Keratinocyte (primary cell): ENCODE data around the gene RPL32. TPM values are rescaled to one million over a fixed set of nuclear protein-coding genes. Genes with fewer than 3 reads are reported as not detected.
"Not testable (repeated sequence)": the region's sequence is repeated elsewhere in the genome, so short reads cannot be mapped to it uniquely, and the experiment has no call there.

Source experiments
- DNase-seq: peaks from one replicate; pipeline ENCODE4 v3.0.0-alpha.2; 2011; ENCODE audit warnings: low read depth, missing footprints, low spot score
- FAIRE-seq: peaks from 2 replicates; lab custom pipeline; 2011; peaks lifted over from hg19 to GRCh38; lab: Jason Lieb, UNC
- H2AFZ ChIP-seq: 2 replicates; pipeline ENCODE4 v1.6.0; 2012; ENCODE audit warnings: low read length, control low read depth, inconsistent platforms; ENCODE audit not compliant: control insufficient read depth
- H3K27ac ChIP-seq: 2 replicates; pipeline ENCODE4 v1.5.1; 2011; ENCODE audit warnings: low read length; ENCODE audit not compliant: control insufficient read depth, insufficient read depth
- H3K27me3 ChIP-seq: 3 replicates; pipeline ENCODE4 v1.6.0; 2011; ENCODE audit warnings: low read length; ENCODE audit not compliant: control insufficient read depth, insufficient read depth; ENCODE audit errors: extremely low read depth
- H3K36me3 ChIP-seq, 2 experiments: 2 replicates in 1 of 2; 3 replicates in 1 of 2; pipeline ENCODE4 v1.5.1; 2011; ENCODE audit warnings: low read length in 2 of 2, mild to moderate bottlenecking in 1 of 2; ENCODE audit not compliant: control insufficient read depth in 2 of 2, insufficient read depth in 2 of 2; ENCODE audit errors: extremely low read depth in 1 of 2
- H3K4me1 ChIP-seq: 3 replicates; pipeline ENCODE4 v1.5.1; 2011; ENCODE audit warnings: low read length; ENCODE audit not compliant: control insufficient read depth, insufficient read depth; ENCODE audit errors: extremely low read depth
- H3K4me2 ChIP-seq: 3 replicates; pipeline ENCODE4 v1.6.0; 2011; ENCODE audit warnings: low read depth, low read length; ENCODE audit not compliant: control insufficient read depth, insufficient read depth; ENCODE audit errors: extremely low read depth
- H3K4me3 ChIP-seq, 3 experiments: fragments of 200-600 bp in 1 of 3; sonication (generic) in 1 of 3; 2 replicates in 2 of 3; 3 replicates in 1 of 3; pipeline ENCODE4 v1.5.1; 2011 to 2016; ENCODE audit warnings: low read length in 3 of 3, mild to moderate bottlenecking in 3 of 3, control low read depth in 2 of 3, inconsistent platforms in 1 of 3, low read depth in 1 of 3, mixed read lengths in 1 of 3, mixed run types in 1 of 3, moderate library complexity in 1 of 3; ENCODE audit not compliant: control insufficient read depth in 2 of 3, insufficient read depth in 2 of 3; ENCODE audit errors: extremely low read depth in 1 of 3
- H3K79me2 ChIP-seq: 2 replicates; pipeline ENCODE4 v1.6.0; 2012; ENCODE audit warnings: low read length; ENCODE audit not compliant: control insufficient read depth, insufficient read depth
- H3K9ac ChIP-seq: 3 replicates; pipeline ENCODE4 v1.6.0; 2011; ENCODE audit warnings: low read length; ENCODE audit not compliant: control insufficient read depth, insufficient read depth; ENCODE audit errors: extremely low read depth
- H3K9me1 ChIP-seq: 3 replicates; pipeline ENCODE4 v1.6.0; 2011; ENCODE audit warnings: low read length; ENCODE audit not compliant: control insufficient read depth, insufficient read depth; ENCODE audit errors: extremely low read depth
- H3K9me3 ChIP-seq: 2 replicates; pipeline ENCODE4 v1.5.1; 2012; ENCODE audit warnings: low read depth, low read length; ENCODE audit not compliant: control insufficient read depth
- H4K20me1 ChIP-seq: 3 replicates; pipeline ENCODE4 v1.6.0; 2011; ENCODE audit warnings: low read length; ENCODE audit not compliant: control insufficient read depth, insufficient read depth; ENCODE audit errors: extremely low read depth
- CTCF ChIP-seq, 3 experiments: IDR thresholded peaks in 1 of 3; conservative IDR thresholded peaks in 1 of 3; optimal IDR thresholded peaks in 1 of 3; 2 replicates in 2 of 3; 3 replicates in 1 of 3; pipeline versions ENCODE3 to v1.5.1; 2011; ENCODE audit warnings: low read length in 3 of 3, mild to moderate bottlenecking in 3 of 3, moderate library complexity in 2 of 3, control low read depth in 1 of 3, inconsistent platforms in 1 of 3; ENCODE audit not compliant: insufficient read depth in 2 of 3; ENCODE audit errors: extremely low read depth in 1 of 3
- EZH2 ChIP-seq: IDR thresholded peaks from one replicate; pipeline ENCODE4 v1.6.1; 2012; ENCODE audit warnings: inconsistent platforms, mild to moderate bottlenecking, low read length, moderate library complexity
- dilution Hi-C: fragments of 300-500 bp; cut with MboI; formaldehyde crosslinking; loops from one replicate; pipeline ENCODE4 v1.7.0; 2020; ENCODE audit warnings: low sequenced_read_pairs; ENCODE audit not compliant: extremely low pct_ligation_motif_present
- polyA plus RNA-seq, 5 experiments: library from polyadenylated mRNA; depleted of rRNA in 3 of 5; stranded (reverse) in 3 of 5; stranded (forward) in 1 of 5; unstranded in 1 of 5; fragments of >200 nt; gene quantifications; 1 replicate in 1 of 5; 2 replicates in 3 of 5; 3 replicates in 1 of 5; pipeline versions ENCODE4 v1.2.1 to v1.2.3, GENCODE V29; 2011 to 2012; ENCODE audit warnings: missing spikeins in 2 of 5, low read depth in 1 of 5, low replicate concordance in 1 of 5

RPL32 gene
- polyA plus RNA-seq, 1 donor (not counting 4 experiments of a cell fraction or from before 2014, with no cell fraction given): 2,534 TPM

GRCh38 chr3:12841970-12842328 is 584 bp upstream of the RPL32 start:
- DNase-seq: no peak
- Histone ChIP-seq H3K9me3 (no peaks in the 10 kb centered on the region), H3K4me3 (peak overlapping the region in 1 of 3 experiments; percentile 80), H3K9me1 (peaks cover 5% of the 10 kb centered on the region), H3K9ac (peak overlapping the region; percentile 89), H4K20me1 (peaks cover 30% of the 10 kb centered on the region), H3K27me3 (no peaks in the 10 kb centered on the region), H3K36me3 (peaks cover 20 to 35% of the 10 kb centered on the region in 2 experiments), H3K4me1 (peaks cover 41% of the 10 kb centered on the region), H3K4me2 (peak overlapping the region; percentile 90), H3K79me2 (peaks cover 44% of the 10 kb centered on the region), H2AFZ (peak overlapping the region; percentile 50), H3K27ac (peak overlapping the region; percentile 99)
- dilution Hi-C loops: no loop called here
- FAIRE-seq: no peak
- TF ChIP-seq EZH2 (no peak), CTCF (optimal IDR thresholded peaks at IDR 0.05 in 1 of 3, IDR thresholded peaks at IDR 0.05 in 1 of 3, conservative IDR thresholded peaks at IDR 0.05 in 1 of 3; ENCODE audit: extremely low read depth in 1 of 3, insufficient read depth in 2 of 3, low read length in 3 of 3) (no peak)

- FAIRE-seq: no peak
- Histone ChIP-seq H3K4me2 (peak overlapping the region; percentile 86), H3K36me3 (peaks cover 30 to 47% of the 10 kb centered on the region in 2 experiments), H3K79me2 (peaks cover 56% of the 10 kb centered on the region), H3K27me3 (no peaks in the 10 kb centered on the region), H3K9ac (peak overlapping the region; percentile 89), H4K20me1 (peaks cover 43% of the 10 kb centered on the region), H3K9me3 (no peaks in the 10 kb centered on the region), H3K9me1 (peaks cover 5% of the 10 kb centered on the region), H3K4me3 (peak overlapping the region; percentile 68 to 80 (median 78)), H2AFZ (no peak overlapping the region), H3K27ac (peak overlapping the region; percentile 99), H3K4me1 (peaks cover 31% of the 10 kb centered on the region)
- dilution Hi-C loops: no loop called here
- no peak for DNase-seq
- TF ChIP-seq EZH2 (no peak), CTCF (optimal IDR thresholded peaks at IDR 0.05 in 1 of 3, IDR thresholded peaks at IDR 0.05 in 1 of 3, conservative IDR thresholded peaks at IDR 0.05 in 1 of 3; ENCODE audit: extremely low read depth in 1 of 3, insufficient read depth in 2 of 3, low read length in 3 of 3) (no peak)
Observed at GRCh38 chr3:12840591-12841148, 695 bp downstream of the RPL32 start.

- FAIRE-seq, DNase-seq, H3K9me1 ChIP-seq, H3K27me3 ChIP-seq, H2AFZ ChIP-seq, H3K9me3 ChIP-seq, dilution Hi-C loops: not testable (repeated sequence)
- Histone ChIP-seq H3K4me1 (peaks cover 31% of the 10 kb centered on the region), H3K27ac (peak overlapping the region; percentile 99), H3K4me3 (peak overlapping the region; percentile 68 to 80 (median 78)), H3K9ac (peak overlapping the region; percentile 89), H3K4me2 (peak overlapping the region; percentile 86), H3K79me2 (peaks cover 60% of the 10 kb centered on the region), H3K36me3 (peaks cover 33 to 52% of the 10 kb centered on the region in 2 experiments), H4K20me1 (peaks cover 46% of the 10 kb centered on the region)
Observed at GRCh38 chr3:12840148-12840547, 1.2 kb downstream of the RPL32 start.
